GM12891 (cell line): ENCODE results near the gene PELI2.

ENCODE experiments used
- PAX5 ChIP-seq: IDR thresholded peaks from 2 replicates; pipeline ENCODE4 v1.6.1; 2011; ENCODE audit warnings: low read length, moderate library complexity, mild to moderate bottlenecking; ENCODE audit not compliant: insufficient read depth, severe bottlenecking
- POLR2A ChIP-seq: IDR thresholded peaks from 2 replicates; pipeline ENCODE4 v1.6.1; 2011; ENCODE audit warnings: low read depth, low read length, control low read depth
- POLR2AphosphoS5 ChIP-seq: IDR thresholded peaks from 2 replicates; pipeline ENCODE4 v1.6.1; 2011; ENCODE audit warnings: low read depth, low read length, control low read depth
- POU2F2 ChIP-seq: IDR thresholded peaks from 2 replicates; pipeline ENCODE4 v1.6.1; 2011; ENCODE audit warnings: low read depth, mild to moderate bottlenecking, control low read depth, low read length, moderate library complexity
- SPI1 ChIP-seq: IDR thresholded peaks from 2 replicates; pipeline ENCODE4 v1.6.1; 2011; ENCODE audit warnings: low read depth, low read length, control low read depth
- TAF1 ChIP-seq: IDR thresholded peaks from 2 replicates; pipeline ENCODE4 v1.6.1; 2011; ENCODE audit warnings: low read depth, low read length, control low read depth

- TF ChIP-seq POLR2A, result no peak
- TF ChIP-seq TAF1, result no peak
- no peak for TF ChIP-seq POLR2AphosphoS5
- no peak for TF ChIP-seq SPI1
- no peak for TF ChIP-seq POU2F2
- no peak for TF ChIP-seq PAX5
Observed at GRCh38 chr14:56131865-56132833, 13.9 kb downstream of the PELI2 start.
